Adrenal gland (tissue), 5 donors: ENCODE measurements around the gene PRKAG3.

Experiments
- POLR2A ChIP-seq, 2 donors: fragments of 450-650 bp; IDR thresholded peaks; one replicate each; pipeline ENCODE4 v1.6.1; 2017; ENCODE audit warnings: antibody characterized with exemption in 2 of 2, mild to moderate bottlenecking in 2 of 2, moderate library complexity in 1 of 2
- TF ChIP-seq, protein P1 (sequence below), 6 experiments: fragments of 450-650 bp in 4 of 6; fragments of 200-600 bp in 2 of 6; sonication (generic) in 1 of 6; IDR thresholded peaks; 1 replicate in 5 of 6; 2 replicates in 1 of 6; pipeline versions ENCODE4 v1.5.1 to v1.8.0; 2016 to 2021; ENCODE audit warnings: antibody characterized with exemption in 6 of 6, mild to moderate bottlenecking in 2 of 6, moderate library complexity in 1 of 6
- donor health status: DM: no; HTN: no; CAD: no.

DNA sequence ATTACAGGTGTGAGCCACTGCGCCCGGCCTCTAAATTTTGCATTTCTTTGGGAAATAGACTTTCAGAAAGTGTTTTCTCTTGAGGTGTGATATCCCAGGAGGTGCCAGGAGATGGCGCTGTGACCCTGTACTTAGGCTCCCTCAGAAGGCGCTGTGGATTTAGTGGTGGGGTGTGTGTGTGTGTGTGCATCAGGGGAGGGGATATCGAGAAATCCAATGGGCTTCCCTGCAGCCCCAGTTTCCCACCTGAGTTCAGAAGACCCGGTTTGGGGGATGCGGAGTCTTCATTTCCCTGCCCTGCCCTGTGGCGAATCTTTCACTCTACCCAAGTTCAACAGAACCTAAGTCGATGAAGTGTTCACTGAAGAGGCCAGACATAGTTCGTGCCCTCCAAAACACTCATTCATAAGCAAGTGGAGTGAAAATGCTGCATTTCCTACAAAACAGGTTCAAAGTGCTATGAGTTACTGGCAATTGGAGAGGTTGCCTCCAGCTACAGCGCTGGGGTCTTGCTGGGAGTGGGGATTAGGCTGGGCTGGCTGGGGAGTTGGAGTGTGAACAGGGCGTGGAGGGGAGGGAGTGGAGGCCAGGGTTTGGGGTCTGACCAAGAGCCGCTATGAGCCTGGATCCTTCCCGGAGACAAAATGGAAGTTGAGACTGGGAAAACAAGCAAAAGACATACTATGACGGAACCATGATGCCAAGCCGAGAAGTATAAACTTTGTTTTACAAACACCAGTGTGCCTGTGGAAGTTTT lies 21.5 kb upstream of the PRKAG3 start:
- TF ChIP-seq, protein P1, sequence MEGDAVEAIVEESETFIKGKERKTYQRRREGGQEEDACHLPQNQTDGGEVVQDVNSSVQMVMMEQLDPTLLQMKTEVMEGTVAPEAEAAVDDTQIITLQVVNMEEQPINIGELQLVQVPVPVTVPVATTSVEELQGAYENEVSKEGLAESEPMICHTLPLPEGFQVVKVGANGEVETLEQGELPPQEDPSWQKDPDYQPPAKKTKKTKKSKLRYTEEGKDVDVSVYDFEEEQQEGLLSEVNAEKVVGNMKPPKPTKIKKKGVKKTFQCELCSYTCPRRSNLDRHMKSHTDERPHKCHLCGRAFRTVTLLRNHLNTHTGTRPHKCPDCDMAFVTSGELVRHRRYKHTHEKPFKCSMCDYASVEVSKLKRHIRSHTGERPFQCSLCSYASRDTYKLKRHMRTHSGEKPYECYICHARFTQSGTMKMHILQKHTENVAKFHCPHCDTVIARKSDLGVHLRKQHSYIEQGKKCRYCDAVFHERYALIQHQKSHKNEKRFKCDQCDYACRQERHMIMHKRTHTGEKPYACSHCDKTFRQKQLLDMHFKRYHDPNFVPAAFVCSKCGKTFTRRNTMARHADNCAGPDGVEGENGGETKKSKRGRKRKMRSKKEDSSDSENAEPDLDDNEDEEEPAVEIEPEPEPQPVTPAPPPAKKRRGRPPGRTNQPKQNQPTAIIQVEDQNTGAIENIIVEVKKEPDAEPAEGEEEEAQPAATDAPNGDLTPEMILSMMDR (IDR thresholded peaks at IDR 0.05): peak; percentile 61 to 83 (median 78)
- TF ChIP-seq POLR2A (IDR thresholded peaks at IDR 0.05): no peak
